GM19193 (cell line): ENCODE data around the gene PRDM16.

Experiments used
- POLR2A ChIP-seq: IDR thresholded peaks from 4 replicates; pipeline ENCODE4 v1.6.1; 2011; ENCODE audit not compliant: insufficient read depth, insufficient read length; ENCODE audit errors: extremely low read depth

PRDM16 gene

DNA sequence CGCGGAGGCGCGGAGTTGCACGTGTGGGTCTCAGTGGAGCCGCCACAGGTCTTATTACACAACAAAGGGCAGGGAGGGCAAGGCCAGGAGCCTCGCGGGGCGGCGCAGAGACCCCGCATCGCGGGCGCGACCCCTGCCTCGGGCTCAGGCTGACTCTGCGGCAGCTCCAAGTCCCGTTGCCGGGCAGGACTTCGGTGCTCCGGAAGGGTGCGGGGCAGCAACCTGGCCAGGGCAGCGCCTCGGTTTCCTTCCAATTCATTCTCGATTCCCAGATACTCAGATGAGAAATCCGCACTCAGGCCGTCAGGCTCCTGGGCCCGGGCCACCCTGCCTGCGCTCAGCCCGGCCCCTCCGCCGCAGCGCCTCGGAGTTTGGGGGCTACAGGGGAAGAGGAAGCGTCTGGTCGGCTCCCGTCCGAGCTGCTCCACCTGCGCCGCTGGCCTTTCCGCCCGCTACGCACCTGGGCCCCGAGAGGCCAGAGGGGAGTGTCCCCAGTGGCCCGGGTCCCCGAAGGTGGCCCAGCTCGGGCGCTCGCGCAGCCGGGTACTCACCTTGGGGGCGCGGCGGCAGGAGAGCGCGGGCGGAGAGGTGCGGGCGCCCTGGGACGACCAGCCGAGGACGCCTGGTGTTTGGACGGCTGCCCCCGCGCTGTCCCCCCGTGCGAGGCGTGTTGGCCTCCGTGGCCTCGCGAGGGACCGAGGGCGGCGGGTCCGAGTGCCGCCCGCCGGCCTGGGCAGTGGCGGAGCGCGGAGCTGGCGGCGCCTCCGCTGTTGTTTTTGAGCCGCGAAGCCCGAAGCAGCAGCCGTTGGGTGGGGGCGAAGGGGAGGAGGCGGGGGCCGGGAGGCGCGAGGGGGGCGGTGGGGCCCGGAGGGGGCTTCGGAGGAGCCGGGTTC, 1.1 kb upstream of the PRDM16 start:
- no peak for TF ChIP-seq POLR2A

DNA sequence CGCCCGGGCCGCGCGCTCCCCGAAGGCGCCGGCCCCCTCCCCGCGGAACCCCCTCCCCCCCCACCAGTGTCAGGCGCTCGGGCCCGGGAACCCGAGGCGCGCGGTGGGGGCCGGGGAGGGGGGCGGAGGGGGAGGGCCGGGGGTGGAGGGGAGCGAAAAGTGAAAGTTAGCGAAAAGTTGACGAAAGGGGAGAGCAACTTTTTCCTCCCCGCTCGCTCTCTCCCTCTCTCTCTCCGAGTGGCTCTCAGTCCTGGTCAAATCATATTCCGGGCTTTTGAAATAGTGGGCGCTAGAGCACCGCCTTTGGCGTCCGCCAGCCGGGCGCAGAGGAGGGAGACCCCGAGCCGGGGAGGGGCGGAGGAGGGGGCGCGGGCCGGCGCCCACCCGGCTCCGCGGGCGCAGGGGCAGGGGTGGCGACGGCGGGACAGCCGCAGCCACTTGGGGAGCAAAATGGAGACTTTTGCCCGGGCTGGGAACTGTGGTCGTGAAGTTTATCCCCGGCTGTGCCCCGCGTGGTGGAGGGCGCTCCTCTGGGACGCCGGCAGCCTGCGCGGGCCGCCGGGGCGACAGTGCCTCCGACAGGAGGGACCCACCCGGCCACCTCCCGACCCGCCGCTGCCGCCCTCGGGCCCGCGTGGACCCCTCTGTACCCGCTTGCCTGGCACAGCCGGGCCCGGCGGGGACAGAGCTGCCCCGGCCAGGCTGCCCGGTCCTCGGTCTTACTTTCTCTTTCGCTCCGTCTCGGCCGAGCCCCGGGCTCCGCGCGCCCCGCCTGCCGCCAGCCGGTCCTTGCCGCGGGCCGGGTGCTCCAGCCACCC, 697 bp downstream of the PRDM16 start:
- no peak for TF ChIP-seq POLR2A

DNA sequence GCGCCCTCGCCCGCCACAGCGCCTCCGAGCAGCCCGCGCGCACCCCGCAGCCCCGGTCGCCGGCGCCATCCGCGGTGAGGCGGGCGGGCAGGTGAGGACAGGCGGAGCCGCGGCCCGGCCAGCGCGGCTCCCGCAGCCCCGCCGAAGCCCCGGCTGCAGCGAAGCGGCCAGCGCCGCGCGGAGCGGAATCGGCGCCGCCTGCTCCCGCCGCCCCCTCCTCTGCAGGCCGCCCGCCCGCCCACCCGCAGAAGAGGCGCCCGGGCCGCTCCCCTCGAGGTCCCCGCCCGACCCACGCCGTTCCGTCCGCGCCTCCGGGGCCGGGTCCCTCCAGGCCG, 1.3 kb downstream of the PRDM16 start:
- no peak for TF ChIP-seq POLR2A

- no peak for TF ChIP-seq POLR2A
Measured at GRCh38 chr1:3070644-3071564, 1.9 kb downstream of the PRDM16 start.

GRCh38 chr1:3071565-3072390, 2.8 kb downstream of the PRDM16 start:
- no peak for TF ChIP-seq POLR2A

- TF ChIP-seq POLR2A = no peak
Measured at GRCh38 chr1:3072391-3073185, 3.6 kb downstream of the PRDM16 start.

GRCh38 chr1:3073186-3073488, 4.1 kb downstream of the PRDM16 start:
- TF ChIP-seq POLR2A = no peak

GRCh38 chr1:3073489-3074296, 4.7 kb downstream of the PRDM16 start:
- TF ChIP-seq POLR2A = no peak

GRCh38 chr1:3074297-3074741, 5.3 kb downstream of the PRDM16 start:
- no peak for TF ChIP-seq POLR2A

DNA sequence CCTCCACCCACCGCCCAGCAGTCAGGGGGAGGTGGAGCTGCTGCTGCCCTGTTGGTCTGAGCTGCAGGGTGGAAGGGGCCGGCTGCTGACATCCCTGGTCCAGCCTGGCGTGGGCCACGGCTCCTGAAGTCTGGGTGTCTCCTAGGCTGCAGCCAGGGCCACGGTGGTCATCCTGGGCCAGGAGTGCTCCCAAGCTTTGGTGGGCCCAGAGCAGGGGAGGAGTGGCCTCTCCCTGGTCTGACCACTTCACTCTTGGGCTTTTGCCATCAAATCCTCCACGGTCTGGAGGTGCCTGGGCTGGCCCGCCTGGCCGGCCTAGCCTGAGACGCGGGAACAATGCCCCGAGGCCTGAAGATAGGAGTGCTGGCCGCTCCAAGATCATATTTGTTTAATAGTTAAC, 5.8 kb downstream of the PRDM16 start:
- TF ChIP-seq POLR2A = no peak

GRCh38 chr1:3075666-3076362, 6.8 kb downstream of the PRDM16 start:
- no peak for TF ChIP-seq POLR2A

GRCh38 chr1:3076363-3076740, 7.3 kb downstream of the PRDM16 start:
- TF ChIP-seq POLR2A = no peak
